CD4-positive, alpha-beta T cell treated with Interferon alpha-2 for 1 hour (primary cell): ENCODE data around the gene TECTB.

Source experiments
- DNase-seq, 2 donors: peaks; one replicate each; pipeline ENCODE4 v3.0.0-alpha.2; 2020 to 2022

TECTB gene

DNA sequence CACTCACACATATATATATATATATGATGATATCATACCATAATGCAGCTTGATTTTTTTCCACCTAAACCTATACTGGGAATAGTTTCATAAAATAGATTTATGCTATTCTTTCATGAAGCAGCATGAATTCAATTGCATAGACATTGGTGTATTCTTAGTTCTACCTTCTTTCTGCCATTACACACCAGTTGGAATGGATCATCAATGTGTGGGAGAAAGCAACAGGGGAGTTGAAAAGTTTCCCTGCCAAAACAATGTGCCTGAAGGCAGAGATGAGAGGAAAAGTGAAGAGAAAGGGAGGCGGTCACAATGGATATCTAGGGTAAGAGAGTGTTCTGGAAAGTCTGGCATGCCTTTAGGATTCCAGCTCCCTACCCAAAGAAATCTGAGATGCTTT lies 65.6 kb downstream of the TECTB start:
- no peak for DNase-seq

DNA sequence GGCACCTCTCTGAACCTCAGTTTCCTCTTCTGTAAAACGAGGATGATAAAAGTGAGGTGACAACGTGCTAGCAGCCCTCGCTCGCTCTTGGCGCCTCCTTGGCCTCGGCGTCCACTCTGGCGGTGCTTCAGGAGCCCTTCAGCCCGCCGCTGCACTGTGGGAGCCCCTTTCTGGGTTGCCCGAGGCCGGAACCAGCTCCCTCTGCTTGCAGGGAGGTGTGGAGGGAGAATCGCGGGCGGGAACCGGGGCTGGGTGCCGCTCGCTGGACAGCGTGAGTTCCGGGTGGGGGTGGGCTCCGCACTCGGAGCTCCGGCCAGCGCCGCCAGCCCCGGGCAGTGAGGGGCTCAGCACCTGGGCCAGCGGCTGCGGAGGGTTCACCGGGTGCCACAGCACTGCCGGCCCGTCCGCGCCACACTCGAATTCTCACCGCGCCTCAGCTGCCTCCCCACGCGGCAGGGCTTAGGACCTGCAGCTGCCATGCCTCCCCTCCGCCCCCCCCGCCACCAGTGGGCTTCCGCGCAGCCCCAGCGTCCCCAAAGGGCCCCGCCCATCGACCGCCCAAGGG lies 66.4 kb downstream of the TECTB start:
- no peak for DNase-seq

DNA sequence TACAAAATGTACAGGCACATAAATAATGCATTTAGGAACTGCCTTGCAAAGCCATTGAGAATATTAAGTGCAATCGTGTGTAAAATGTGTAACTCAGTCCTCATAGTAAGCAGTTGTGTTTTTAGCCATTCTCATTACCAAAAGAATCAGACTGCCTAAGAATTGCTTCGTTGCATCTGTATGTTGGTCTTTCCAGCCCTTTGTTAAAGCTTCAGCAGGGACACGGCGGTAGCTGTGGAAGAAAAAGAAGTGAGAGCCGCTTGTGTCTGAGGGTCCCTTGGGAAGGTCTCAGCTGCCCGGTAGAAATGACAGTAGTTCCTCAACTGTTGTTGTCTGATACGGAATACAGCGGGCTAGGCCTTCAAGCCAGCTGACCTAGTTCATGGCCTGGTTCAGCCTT lies 67.9 kb downstream of the TECTB start:
- DNase-seq: no peak

DNA sequence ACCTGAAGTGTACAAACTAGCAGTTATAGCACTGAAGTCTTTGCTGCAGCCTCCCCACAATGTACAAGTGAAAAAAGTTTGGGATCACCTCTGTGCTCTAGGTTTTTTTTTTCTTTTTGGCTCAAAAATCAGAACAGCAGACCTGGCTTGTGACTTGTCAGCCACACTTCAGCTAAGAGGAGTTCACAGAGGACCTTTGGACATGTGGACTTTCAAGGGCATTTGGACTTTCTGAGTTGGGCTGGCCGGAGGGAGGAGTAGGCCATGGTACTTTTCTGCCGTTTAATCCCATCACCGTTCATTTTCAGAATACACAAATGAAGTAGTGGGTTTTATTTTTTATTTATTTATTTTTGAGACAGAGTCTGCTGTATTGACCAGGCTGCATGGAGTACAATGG lies 68.8 kb downstream of the TECTB start:
- DNase-seq: no peak

GRCh38 chr10:112353046-112353445 lies 69.8 kb downstream of the TECTB start:
- no peak for DNase-seq
